Effector CD8-positive, alpha-beta T cell (primary cell): ENCODE results near the gene UST.
"Not testable (repeated sequence)": the region's sequence is repeated elsewhere in the genome, so short reads cannot be mapped to it uniquely, and the experiment has no call there.

Source experiments
- DNase-seq: peaks from one replicate; lab custom pipeline; 2025; lab: John Stamatoyannopoulos, UW

UST gene

DNA sequence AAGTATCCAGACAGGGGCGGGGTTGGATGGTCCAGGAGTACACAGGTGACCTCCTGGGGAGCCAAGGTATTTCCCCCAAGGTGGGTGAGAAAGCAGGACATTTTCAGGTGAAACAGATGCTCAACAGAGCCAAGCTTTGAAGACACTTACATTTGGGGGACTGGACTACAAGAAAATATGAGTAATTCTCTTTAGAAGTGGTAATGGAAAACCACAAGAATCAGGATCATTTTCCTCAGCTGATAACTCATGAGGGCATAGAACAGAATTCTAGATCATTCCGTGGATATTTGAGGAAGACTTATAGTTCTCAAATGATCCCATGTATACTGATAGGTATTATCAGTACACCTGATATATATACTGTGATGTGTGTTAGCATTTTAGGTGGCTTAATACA is 89.9 kb downstream of the UST start:
- DNase-seq, result no peak

DNA sequence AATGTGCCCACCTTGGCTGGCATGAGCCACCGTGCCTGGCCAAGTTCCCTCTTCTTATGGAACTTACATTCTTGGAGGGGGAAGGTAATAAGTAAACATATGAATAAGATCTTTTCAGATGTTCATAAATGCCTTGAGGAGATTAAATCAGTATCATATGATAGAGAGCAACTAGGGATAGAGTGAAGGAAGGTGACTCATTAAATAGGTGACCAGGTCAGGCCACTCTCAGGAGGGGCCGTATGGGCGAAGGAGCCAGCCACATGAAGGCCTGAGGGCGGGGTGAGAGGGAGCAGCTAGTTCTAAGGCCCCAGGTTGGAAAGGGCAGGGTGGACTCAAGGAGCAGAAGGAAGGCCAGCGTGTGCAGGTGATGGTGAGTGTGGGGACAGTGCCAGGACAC is 91.1 kb downstream of the UST start:
- DNase-seq, result no peak

- DNase-seq, result no peak
These were observed 92.2 kb downstream of the UST start for GRCh38 chr6:148839044-148839443.

- no peak for DNase-seq
These were observed 93.4 kb downstream of the UST start for GRCh38 chr6:148840256-148840655.

- DNase-seq, result no peak
These were observed 95.6 kb downstream of the UST start for GRCh38 chr6:148842296-148843019.

DNA sequence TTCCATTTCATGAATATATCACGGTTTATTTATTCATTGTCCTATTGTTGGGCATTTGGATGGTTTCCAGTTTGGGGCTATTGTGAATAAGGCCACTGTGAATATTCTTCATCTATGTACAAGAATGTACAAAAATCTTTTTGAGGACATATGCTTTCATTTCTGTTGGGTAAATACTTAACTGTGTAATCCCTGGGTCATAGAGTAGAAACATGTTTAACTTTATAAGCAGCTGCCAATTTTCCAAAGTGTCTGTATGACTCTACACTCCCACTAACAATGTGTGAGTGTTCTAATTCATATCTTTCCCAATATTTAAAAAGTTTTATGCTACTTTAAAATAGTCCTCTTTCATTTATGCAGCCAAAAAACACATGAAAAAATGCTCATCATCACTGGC is 98.6 kb downstream of the UST start:
- DNase-seq, result no peak

GRCh38 chr6:148846778-148847761 is 100.2 kb downstream of the UST start:
- no peak for DNase-seq

DNA sequence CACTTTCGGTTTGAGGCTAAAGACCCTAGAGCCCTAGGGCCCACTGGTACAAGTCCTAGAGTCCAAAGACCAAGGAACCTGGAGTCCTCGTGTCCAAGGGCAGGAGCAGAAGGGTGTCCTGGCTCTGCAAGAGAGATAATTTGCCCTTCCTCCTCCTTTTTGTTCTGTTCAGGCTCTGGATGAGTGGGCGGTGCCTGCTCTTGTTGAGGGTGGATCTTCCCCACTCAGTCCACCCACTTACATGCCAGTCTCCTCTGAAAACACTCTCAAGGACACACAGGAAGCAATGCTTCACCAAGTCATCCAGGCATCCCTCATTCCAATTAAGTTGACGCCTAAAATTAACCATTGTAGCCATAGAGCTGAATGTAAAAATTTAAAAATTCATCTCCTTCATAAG is 102.1 kb downstream of the UST start:
- no peak for DNase-seq

DNA sequence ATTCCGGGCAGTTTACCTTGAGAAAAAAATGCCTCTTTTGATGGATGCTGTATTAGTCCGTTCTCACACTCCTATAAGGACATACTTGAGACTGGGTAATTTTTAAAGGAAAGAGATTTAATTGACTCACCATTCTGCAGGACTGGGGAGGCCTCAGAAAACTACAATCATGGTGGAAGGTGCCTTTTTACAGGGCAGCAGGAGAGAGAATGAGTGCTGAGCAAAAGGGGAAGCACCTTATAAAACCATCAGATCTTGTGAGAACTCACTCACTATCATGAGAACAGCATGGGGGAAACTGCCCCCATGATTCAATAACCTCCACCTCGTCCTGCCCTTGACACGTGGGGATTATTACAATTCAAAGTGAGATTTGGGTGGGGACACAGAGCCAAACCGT is 102.6 kb downstream of the UST start:
- DNase-seq, result not testable (repeated sequence)

- DNase-seq, result no peak
These were observed 104.1 kb downstream of the UST start for GRCh38 chr6:148850964-148851363.

DNA sequence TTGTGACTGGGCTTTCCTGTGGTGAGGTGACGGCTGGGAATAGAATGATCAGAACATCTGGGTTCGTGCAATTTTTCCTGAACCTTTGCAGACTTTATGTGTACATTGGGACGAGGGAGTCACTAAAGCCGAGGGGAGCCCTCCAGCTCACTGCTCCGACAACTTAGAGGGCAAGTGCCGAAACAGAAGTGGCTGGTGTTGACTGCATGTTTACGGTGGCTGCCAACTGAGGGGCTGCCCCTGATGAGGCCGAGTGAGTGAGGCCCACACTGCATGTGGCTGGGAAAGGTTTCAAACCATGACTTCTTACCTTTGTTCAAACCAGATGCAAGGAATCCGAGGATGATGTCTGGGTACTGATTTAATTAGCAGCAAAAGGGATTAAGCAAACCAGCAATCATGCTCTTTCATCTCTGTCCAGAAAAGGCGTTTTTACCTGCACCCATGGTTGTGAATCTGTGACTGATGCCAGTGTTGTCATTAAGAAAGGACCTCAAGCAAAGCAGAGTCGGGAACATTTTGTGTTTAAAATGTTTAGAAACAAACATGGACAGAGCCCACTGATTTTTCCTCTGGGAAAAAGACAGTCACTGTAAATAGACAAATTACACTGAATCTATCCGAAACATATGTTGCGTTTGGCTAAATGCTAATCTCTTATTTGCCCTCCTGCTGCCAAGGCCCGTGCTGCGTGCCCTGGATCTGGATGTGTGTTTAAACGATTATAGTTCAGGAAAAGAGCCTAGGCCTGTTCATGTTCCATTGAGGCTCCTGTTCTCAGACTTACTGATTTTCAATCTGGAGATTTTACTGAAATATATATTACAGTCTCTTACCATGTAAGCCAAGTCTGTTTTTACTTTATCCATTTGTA is 105.1 kb downstream of the UST start:
- DNase-seq, result no peak

- no peak for DNase-seq
These were observed 105.9 kb downstream of the UST start for GRCh38 chr6:148852688-148853087.

GRCh38 chr6:148853113-148853512 is 106.3 kb downstream of the UST start:
- DNase-seq, result not testable (repeated sequence)

GRCh38 chr6:148854096-148854495 is 107.3 kb downstream of the UST start:
- no peak for DNase-seq

GRCh38 chr6:148854992-148855391 is 108.2 kb downstream of the UST start:
- no peak for DNase-seq

GRCh38 chr6:148855744-148856143 is 108.9 kb downstream of the UST start:
- DNase-seq, result no peak

DNA sequence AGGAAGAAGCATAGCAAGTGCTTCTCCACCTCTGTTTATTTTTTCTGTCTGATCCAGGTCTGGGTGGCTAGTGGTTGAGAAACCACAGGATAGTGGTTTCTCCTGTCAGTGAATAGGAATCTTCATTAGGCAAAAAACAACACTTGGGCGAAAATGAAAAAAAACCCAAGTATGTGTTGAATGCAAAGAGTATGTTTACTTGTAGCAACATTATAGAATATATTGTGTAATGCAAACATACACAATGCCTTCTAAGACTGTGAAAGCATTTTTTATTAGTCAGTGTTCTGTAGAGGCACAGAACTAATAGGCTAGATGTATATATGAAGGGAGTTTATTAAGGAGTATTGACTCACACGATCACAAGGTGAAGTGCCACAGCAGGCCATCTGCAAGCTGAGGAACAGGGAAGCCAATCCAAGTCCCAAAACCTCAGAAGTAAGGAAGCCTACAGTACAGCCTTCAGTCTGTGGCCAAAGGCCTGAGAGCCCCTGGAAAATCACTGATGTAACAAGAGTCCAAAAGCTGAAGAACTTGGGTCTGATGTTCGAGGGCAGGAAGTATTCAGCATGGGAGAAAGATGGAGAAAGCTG is 111.1 kb downstream of the UST start:
- DNase-seq, result no peak

- not testable (repeated sequence) for DNase-seq
These were observed 117.3 kb downstream of the UST start for GRCh38 chr6:148864132-148864531.

GRCh38 chr6:148864941-148865340 is 118.1 kb downstream of the UST start:
- DNase-seq, result no peak

- DNase-seq, result no peak
These were observed 119.9 kb downstream of the UST start for GRCh38 chr6:148866657-148867268.

- no peak for DNase-seq
These were observed 121.0 kb downstream of the UST start for GRCh38 chr6:148867862-148868261.
